Vagina (tissue), 2 donors: ENCODE measurements around the gene CDH13. TPM values are rescaled to one million over a fixed set of nuclear protein-coding genes. Genes with fewer than 3 reads are reported as not detected.

ENCODE experiments used
- DNase-seq, 2 donors: peaks; one replicate each; pipeline ENCODE4 v3.0.0-alpha.2; 2017; ENCODE audit errors: extremely low spot score in 2 of 2
- H3K27ac ChIP-seq: fragments of 200-600 bp; sonication (generic); one replicate; pipeline ENCODE4 v1.5.1; 2019
- H3K27me3 ChIP-seq: fragments of 200-600 bp; sonication (generic); one replicate; pipeline ENCODE4 v1.5.1; 2019
- H3K36me3 ChIP-seq, 2 donors: fragments of 200-600 bp; sonication (generic); one replicate each; pipeline ENCODE4 v1.5.1; 2017 to 2019
- H3K4me1 ChIP-seq: fragments of 200-600 bp; sonication (generic); one replicate; pipeline ENCODE4 v1.5.1; 2019
- H3K4me3 ChIP-seq, 2 donors: fragments of 200-600 bp; sonication (generic); 1 replicate in 1 of 2; 2 replicates in 1 of 2; pipeline ENCODE4 v1.5.1; 2016 to 2019
- H3K9me3 ChIP-seq: fragments of 200-600 bp; sonication (generic); one replicate; pipeline ENCODE4 v1.5.1; 2019
- CTCF ChIP-seq, 3 experiments: fragments of 450-650 bp in 2 of 3; fragments of 200-600 bp in 1 of 3; sonication (generic) in 1 of 3; IDR thresholded peaks; one replicate each; pipeline ENCODE4 v1.5.1; 2017 to 2019; ENCODE audit warnings: antibody characterized with exemption in 3 of 3, mild to moderate bottlenecking in 2 of 3, moderate library complexity in 2 of 3
- POLR2A ChIP-seq, 2 donors: fragments of 450-650 bp; IDR thresholded peaks; one replicate each; pipeline ENCODE4 v1.6.1; 2017; ENCODE audit warnings: antibody characterized with exemption in 2 of 2, mild to moderate bottlenecking in 2 of 2, moderate library complexity in 2 of 2
- POLR2AphosphoS5 ChIP-seq, 2 donors: sonication (generic); formaldehyde crosslinking; IDR thresholded peaks; one replicate each; pipeline ENCODE4 v1.9.0; 2017; ENCODE audit warnings: antibody characterized with exemption in 2 of 2, mild to moderate bottlenecking in 2 of 2, low read depth in 1 of 2; ENCODE audit not compliant: insufficient read depth in 1 of 2
- intact Hi-C: fragments of 100-400 bp; cut with DNase I; formaldehyde crosslinking; loops from one replicate; pipeline ENCODE4 v1.15.1; 2023
- total RNA-seq: library from RNA; depleted of rRNA; stranded (reverse); fragments of >200 nt; gene quantifications from one replicate; pipeline ENCODE4 v1.2.3, GENCODE V29; 2016

The CDH13 gene
- total RNA-seq, 1 donor from 2014 or later = 123 TPM

GRCh38 chr16:82776470-82777146 lies 149.8 kb downstream of the CDH13 start:
- TF ChIP-seq POLR2AphosphoS5 (IDR thresholded peaks at IDR 0.05; ENCODE audit: insufficient read depth in 1 of 2, low read depth in 1 of 2) = no peak
- no peak for TF ChIP-seq CTCF (IDR thresholded peaks at IDR 0.05)
- no peak for TF ChIP-seq POLR2A (IDR thresholded peaks at IDR 0.05)
- H3K4me3 ChIP-seq = no peak overlapping the region
- no peaks in the 10 kb centered on the region for H3K4me1 ChIP-seq
- H3K9me3 ChIP-seq = no peaks in the 10 kb centered on the region
- no peak overlapping the region for H3K27ac ChIP-seq
- intact Hi-C loops = no loop called here
- no peaks in the 10 kb centered on the region for H3K36me3 ChIP-seq
- DNase-seq = no peak
- H3K27me3 ChIP-seq = no peaks in the 10 kb centered on the region

GRCh38 chr16:82782715-82783251 lies 156.0 kb downstream of the CDH13 start:
- Histone ChIP-seq H3K36me3 (no peaks in the 10 kb centered on the region), H3K4me1 (peaks cover 13% of the 10 kb centered on the region), H3K27ac (no peak overlapping the region), H3K27me3 (no peaks in the 10 kb centered on the region), H3K9me3 (no peaks in the 10 kb centered on the region), H3K4me3 (no peak overlapping the region)
- no peak for DNase-seq
- intact Hi-C loops = no loop called here
- TF ChIP-seq CTCF (IDR thresholded peaks at IDR 0.05) (no peak), POLR2AphosphoS5 (IDR thresholded peaks at IDR 0.05; ENCODE audit: insufficient read depth in 1 of 2, low read depth in 1 of 2) (no peak), POLR2A (IDR thresholded peaks at IDR 0.05) (no peak)

- Histone ChIP-seq H3K36me3 (no peaks in the 10 kb centered on the region), H3K27me3 (no peaks in the 10 kb centered on the region), H3K4me1 (peaks cover 13% of the 10 kb centered on the region), H3K4me3 (no peak overlapping the region), H3K9me3 (no peaks in the 10 kb centered on the region), H3K27ac (no peak overlapping the region)
- intact Hi-C loops = no loop called here
- TF ChIP-seq POLR2AphosphoS5 (IDR thresholded peaks at IDR 0.05; ENCODE audit: insufficient read depth in 1 of 2, low read depth in 1 of 2) (no peak), CTCF (IDR thresholded peaks at IDR 0.05) (no peak), POLR2A (IDR thresholded peaks at IDR 0.05) (no peak)
- no peak for DNase-seq
These were observed 157.3 kb downstream of the CDH13 start for GRCh38 chr16:82783933-82784572.

- no peak for DNase-seq
- TF ChIP-seq CTCF (IDR thresholded peaks at IDR 0.05) (no peak), POLR2A (IDR thresholded peaks at IDR 0.05) (no peak), POLR2AphosphoS5 (IDR thresholded peaks at IDR 0.05; ENCODE audit: insufficient read depth in 1 of 2, low read depth in 1 of 2) (no peak)
- intact Hi-C loops = no loop called here
- H3K27me3 ChIP-seq = no peaks in the 10 kb centered on the region
- H3K4me1 ChIP-seq = peaks cover 13% of the 10 kb centered on the region
- H3K27ac ChIP-seq = no peak overlapping the region
- H3K9me3 ChIP-seq = no peaks in the 10 kb centered on the region
- no peaks in the 10 kb centered on the region for H3K36me3 ChIP-seq
- no peak overlapping the region for H3K4me3 ChIP-seq
These were observed 157.8 kb downstream of the CDH13 start for GRCh38 chr16:82784573-82784968.

GRCh38 chr16:82788225-82788624 lies 161.5 kb downstream of the CDH13 start:
- DNase-seq = no peak
- TF ChIP-seq POLR2A (IDR thresholded peaks at IDR 0.05) (no peak), CTCF (IDR thresholded peaks at IDR 0.05) (no peak), POLR2AphosphoS5 (IDR thresholded peaks at IDR 0.05; ENCODE audit: insufficient read depth in 1 of 2, low read depth in 1 of 2) (no peak)
- no peaks in the 10 kb centered on the region for H3K36me3 ChIP-seq
- no peaks in the 10 kb centered on the region for H3K27me3 ChIP-seq
- H3K27ac ChIP-seq = no peak overlapping the region
- H3K4me3 ChIP-seq = no peak overlapping the region
- intact Hi-C loops = no loop called here
- H3K9me3 ChIP-seq = no peaks in the 10 kb centered on the region
- H3K4me1 ChIP-seq = peaks cover 10% of the 10 kb centered on the region
